ENCODE data around the gene IL22RA2. TPM values are rescaled to one million over a fixed set of nuclear protein-coding genes. Genes with fewer than 3 reads are reported as not detected.

The IL22RA2 gene
- total RNA-seq, 1 donor from 2014 or later, result not detected

- Histone ChIP-seq H3K36me3 (no peaks in the 10 kb centered on the region), H3K9me3 (no peaks in the 10 kb centered on the region), H3K4me3 (no peak overlapping the region), H3K4me1 (peaks cover 8% of the 10 kb centered on the region), H3K27ac (no peak overlapping the region), H3K27me3 (no peaks in the 10 kb centered on the region)
- TF ChIP-seq, protein P1, sequence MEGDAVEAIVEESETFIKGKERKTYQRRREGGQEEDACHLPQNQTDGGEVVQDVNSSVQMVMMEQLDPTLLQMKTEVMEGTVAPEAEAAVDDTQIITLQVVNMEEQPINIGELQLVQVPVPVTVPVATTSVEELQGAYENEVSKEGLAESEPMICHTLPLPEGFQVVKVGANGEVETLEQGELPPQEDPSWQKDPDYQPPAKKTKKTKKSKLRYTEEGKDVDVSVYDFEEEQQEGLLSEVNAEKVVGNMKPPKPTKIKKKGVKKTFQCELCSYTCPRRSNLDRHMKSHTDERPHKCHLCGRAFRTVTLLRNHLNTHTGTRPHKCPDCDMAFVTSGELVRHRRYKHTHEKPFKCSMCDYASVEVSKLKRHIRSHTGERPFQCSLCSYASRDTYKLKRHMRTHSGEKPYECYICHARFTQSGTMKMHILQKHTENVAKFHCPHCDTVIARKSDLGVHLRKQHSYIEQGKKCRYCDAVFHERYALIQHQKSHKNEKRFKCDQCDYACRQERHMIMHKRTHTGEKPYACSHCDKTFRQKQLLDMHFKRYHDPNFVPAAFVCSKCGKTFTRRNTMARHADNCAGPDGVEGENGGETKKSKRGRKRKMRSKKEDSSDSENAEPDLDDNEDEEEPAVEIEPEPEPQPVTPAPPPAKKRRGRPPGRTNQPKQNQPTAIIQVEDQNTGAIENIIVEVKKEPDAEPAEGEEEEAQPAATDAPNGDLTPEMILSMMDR (IDR thresholded peaks at IDR 0.05), result no peak
- no peak for TF ChIP-seq POLR2A (IDR thresholded peaks at IDR 0.05)
- no peak for TF ChIP-seq POLR2AphosphoS5 (IDR thresholded peaks at IDR 0.05; ENCODE audit: insufficient read depth in 1 of 2, low read depth in 1 of 2)
- DNase-seq (ENCODE audit: extremely low spot score in 2 of 2), result no peak
- intact Hi-C loops (cut with DNase I), result no loop called here
Observed at GRCh38 chr6:137191670-137192069, 18.2 kb upstream of the IL22RA2 start.

DNA sequence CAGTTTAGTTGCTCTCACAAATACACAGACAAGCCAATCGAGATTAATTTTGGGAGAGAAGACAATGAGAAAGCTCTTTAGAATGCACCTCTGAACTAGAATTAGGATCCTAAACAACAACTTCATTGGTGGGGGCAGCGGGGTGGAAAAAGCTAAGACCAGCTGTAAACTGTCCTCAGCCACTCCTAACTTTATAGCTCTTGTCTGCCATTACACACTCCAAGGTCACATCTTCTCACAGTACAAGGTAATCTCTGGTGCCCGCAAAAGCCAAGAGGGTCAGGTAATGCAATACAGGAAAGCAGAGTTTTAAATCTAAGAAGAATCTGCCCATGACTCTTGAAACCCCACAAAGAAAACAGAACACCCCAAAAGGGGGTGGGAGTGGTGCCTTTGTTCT lies 17.8 kb upstream of the IL22RA2 start:
- no peak overlapping the region for H3K27ac ChIP-seq
- intact Hi-C loops (cut with DNase I), result no loop called here
- TF ChIP-seq POLR2A (IDR thresholded peaks at IDR 0.05), result no peak
- no peak for TF ChIP-seq POLR2AphosphoS5 (IDR thresholded peaks at IDR 0.05; ENCODE audit: insufficient read depth in 1 of 2, low read depth in 1 of 2)
- TF ChIP-seq, protein P1 (IDR thresholded peaks at IDR 0.05), result no peak
- H3K9me3 ChIP-seq, result no peaks in the 10 kb centered on the region
- no peaks in the 10 kb centered on the region for H3K27me3 ChIP-seq
- H3K4me3 ChIP-seq, result no peak overlapping the region
- DNase-seq (ENCODE audit: extremely low spot score in 2 of 2), result no peak
- no peaks in the 10 kb centered on the region for H3K36me3 ChIP-seq
- peaks cover 8% of the 10 kb centered on the region for H3K4me1 ChIP-seq

- no peak overlapping the region for H3K4me3 ChIP-seq
- no peaks in the 10 kb centered on the region for H3K9me3 ChIP-seq
- no peaks in the 10 kb centered on the region for H3K36me3 ChIP-seq
- DNase-seq (ENCODE audit: extremely low spot score in 2 of 2), result no peak
- intact Hi-C loops (cut with DNase I), result no loop called here
- TF ChIP-seq POLR2A (IDR thresholded peaks at IDR 0.05) (no peak), POLR2AphosphoS5 (IDR thresholded peaks at IDR 0.05; ENCODE audit: insufficient read depth in 1 of 2, low read depth in 1 of 2) (no peak)
- TF ChIP-seq, protein P1 (IDR thresholded peaks at IDR 0.05), result no peak
- H3K27me3 ChIP-seq, result no peaks in the 10 kb centered on the region
- no peak overlapping the region for H3K27ac ChIP-seq
- H3K4me1 ChIP-seq, result peaks cover 8% of the 10 kb centered on the region
Observed at GRCh38 chr6:137190583-137191094, 17.2 kb upstream of the IL22RA2 start.

DNA sequence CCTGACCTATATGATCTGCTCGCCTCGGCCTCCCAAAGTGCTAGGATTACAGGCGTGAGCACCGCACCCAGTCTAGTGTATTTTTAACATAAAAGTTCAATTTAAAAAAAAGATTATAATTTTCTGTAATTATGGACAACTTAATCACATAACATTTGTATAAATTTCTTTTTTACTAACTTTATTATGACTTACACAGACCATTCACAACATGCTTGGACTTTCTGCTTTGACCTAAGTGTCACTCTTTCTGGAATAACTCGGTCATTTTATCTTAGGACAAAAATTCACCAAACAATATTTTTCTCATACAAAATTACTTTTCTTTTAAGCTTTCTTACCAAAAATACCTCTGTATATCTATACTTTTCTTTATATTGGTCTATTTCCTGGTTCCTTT lies 15.4 kb upstream of the IL22RA2 start:
- H3K4me1 ChIP-seq, result peaks cover 8% of the 10 kb centered on the region
- DNase-seq (ENCODE audit: extremely low spot score in 2 of 2), result no peak
- H3K9me3 ChIP-seq, result peaks cover 10% of the 10 kb centered on the region
- H3K27ac ChIP-seq, result no peak overlapping the region
- intact Hi-C loops (cut with DNase I), result no loop called here
- no peaks in the 10 kb centered on the region for H3K27me3 ChIP-seq
- H3K4me3 ChIP-seq, result no peak overlapping the region
- TF ChIP-seq, protein P1 (IDR thresholded peaks at IDR 0.05), result no peak
- no peak for TF ChIP-seq POLR2A (IDR thresholded peaks at IDR 0.05)
- TF ChIP-seq POLR2AphosphoS5 (IDR thresholded peaks at IDR 0.05; ENCODE audit: insufficient read depth in 1 of 2, low read depth in 1 of 2), result no peak
- no peaks in the 10 kb centered on the region for H3K36me3 ChIP-seq

DNA sequence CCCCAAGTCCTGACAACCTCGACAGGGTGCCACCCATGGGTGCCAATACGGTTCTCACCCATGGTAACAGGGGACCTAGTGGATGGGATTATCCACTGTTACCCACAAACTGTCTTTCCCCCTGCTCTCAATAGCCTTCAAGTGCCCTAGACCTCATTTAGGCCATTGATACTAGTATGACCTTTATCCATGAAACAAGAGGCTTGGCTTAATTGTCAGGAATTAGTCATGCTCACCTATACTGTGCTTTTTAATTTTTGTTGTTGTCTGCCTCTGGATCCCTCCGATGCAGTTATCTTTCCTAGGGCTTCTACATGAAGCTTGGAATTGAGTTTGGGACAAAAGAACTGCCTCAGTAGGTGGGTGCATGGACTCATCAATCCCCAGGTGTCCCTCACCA lies 11.8 kb upstream of the IL22RA2 start:
- no peak for DNase-seq (ENCODE audit: extremely low spot score in 2 of 2)
- Histone ChIP-seq H3K27me3 (no peaks in the 10 kb centered on the region), H3K36me3 (no peaks in the 10 kb centered on the region), H3K27ac (no peak overlapping the region), H3K4me3 (no peak overlapping the region), H3K9me3 (peaks cover 20% of the 10 kb centered on the region), H3K4me1 (no peaks in the 10 kb centered on the region)
- intact Hi-C loops (cut with DNase I), result no loop called here
- TF ChIP-seq POLR2A (IDR thresholded peaks at IDR 0.05), result no peak
